Mucosa of descending colon (tissue), 3 donors: ENCODE results near the gene RFWD3. TPM values are rescaled to one million over a fixed set of nuclear protein-coding genes. Genes with fewer than 3 reads are reported as not detected.
"Not testable (repeated sequence)": the region's sequence is repeated elsewhere in the genome, so short reads cannot be mapped to it uniquely, and the experiment has no call there.

ENCODE experiments used
- ATAC-seq: fragments of 200-7000 bp; cut with Tn5 transposase; one replicate; pipeline ENCODE4 v1.9.1; 2020; ENCODE audit warnings: mild to moderate bottlenecking, moderate library complexity
- DNase-seq, 3 donors: peaks; one replicate each; pipeline ENCODE4 v3.0.0-alpha.2; 2020
- H3K36me3 ChIP-seq: fragments of 200-600 bp; one replicate; pipeline ENCODE4 v1.8.0; 2021; ENCODE audit warnings: low read depth, mild to moderate bottlenecking
- H3K4me1 ChIP-seq: fragments of 200-600 bp; one replicate; pipeline ENCODE4 v1.8.0; 2021; ENCODE audit warnings: low read depth, mild to moderate bottlenecking
- H3K4me3 ChIP-seq: fragments of 200-600 bp; one replicate; pipeline ENCODE4 v1.8.0; 2021; ENCODE audit warnings: mild to moderate bottlenecking
- H3K9me3 ChIP-seq: fragments of 200-600 bp; one replicate; pipeline ENCODE4 v1.8.0; 2021; ENCODE audit warnings: mild to moderate bottlenecking
- intact Hi-C, 2 donors: fragments of 100-400 bp; cut with DNase I in 1 of 2; cut with micrococcal nuclease in 1 of 2; formaldehyde crosslinking; loops; one replicate each; pipeline versions ENCODE4 v1.11.0 to v1.11.1; 2022; cut with DNase I, micrococcal nuclease
- total RNA-seq, 3 donors: library from RNA; stranded (reverse); fragmentation: NEBNext Ultra II Directional in 2 of 3; extraction: Animal tissue kit (Norgen Biotek cat#: 25700) in 2 of 3; gene quantifications; one replicate each; pipeline versions ENCODE4 v1.2.1 to v1.2.4, GENCODE V29; 2021 to 2023
- TF ChIP-seq, protein P1 (sequence below): fragments of 200-600 bp; IDR thresholded peaks from one replicate; pipeline ENCODE4 v1.8.0; 2022; ENCODE audit warnings: antibody characterized with exemption, mild to moderate bottlenecking
- donor health status: DM: no; HTN: no; CAD: no; lungs with moderate emphysema.
- donor health status: DM: no; HTN: no; CAD: no.
- donor health status: DM: no; HTN: yes; CAD: no.

Gene RFWD3
- total RNA-seq, 3 donors from 2014 or later: 19.0 to 27.9 (median 25.7) TPM

DNA sequence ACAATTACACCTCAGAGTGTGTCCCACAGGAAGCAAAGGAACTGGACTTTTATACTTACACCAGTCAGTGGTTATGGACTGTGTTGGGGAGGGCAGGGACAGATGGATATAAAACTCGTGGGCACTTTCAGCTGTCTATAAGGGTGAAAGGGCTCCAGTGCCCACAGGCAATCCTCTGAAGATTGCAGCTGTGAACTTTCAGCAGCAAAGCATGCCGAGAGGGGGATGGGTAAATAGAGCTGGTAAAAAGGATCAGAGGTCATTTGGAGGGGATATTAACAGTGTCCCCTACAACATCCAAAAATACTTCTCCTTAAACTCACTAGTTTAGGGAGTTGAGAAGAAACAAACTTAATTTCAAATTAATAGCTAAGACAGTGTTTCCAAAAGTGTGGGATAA, 13.3 kb upstream of the RFWD3 start:
- no peak for ATAC-seq

DNA sequence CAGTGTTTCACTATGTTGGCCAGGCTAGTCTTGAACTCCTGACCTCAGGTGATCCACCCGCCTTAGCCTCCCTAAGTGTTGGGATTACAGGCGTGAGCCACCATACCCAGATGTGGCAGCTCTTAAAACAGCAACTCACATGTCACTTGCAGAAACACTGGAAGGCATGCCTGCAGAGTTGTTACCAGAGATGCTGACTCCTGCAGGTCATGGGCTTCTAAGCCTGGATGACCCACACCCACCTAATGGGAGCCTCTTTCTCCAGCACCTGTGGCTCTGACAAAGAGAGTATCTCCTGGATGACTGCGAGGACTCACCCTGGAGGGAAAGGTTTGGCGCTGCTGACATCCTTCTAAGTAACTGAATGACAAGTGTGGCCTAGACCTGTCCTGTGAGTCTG, 11.2 kb upstream of the RFWD3 start:
- no peak overlapping the region for H3K4me3 ChIP-seq
- H3K36me3 ChIP-seq: no peaks in the 10 kb centered on the region
- DNase-seq (no peak), ATAC-seq (no peak)
- no peaks in the 10 kb centered on the region for H3K9me3 ChIP-seq
- H3K4me1 ChIP-seq: no peaks in the 10 kb centered on the region
- intact Hi-C loops: no loop called here
- TF ChIP-seq, protein P1, sequence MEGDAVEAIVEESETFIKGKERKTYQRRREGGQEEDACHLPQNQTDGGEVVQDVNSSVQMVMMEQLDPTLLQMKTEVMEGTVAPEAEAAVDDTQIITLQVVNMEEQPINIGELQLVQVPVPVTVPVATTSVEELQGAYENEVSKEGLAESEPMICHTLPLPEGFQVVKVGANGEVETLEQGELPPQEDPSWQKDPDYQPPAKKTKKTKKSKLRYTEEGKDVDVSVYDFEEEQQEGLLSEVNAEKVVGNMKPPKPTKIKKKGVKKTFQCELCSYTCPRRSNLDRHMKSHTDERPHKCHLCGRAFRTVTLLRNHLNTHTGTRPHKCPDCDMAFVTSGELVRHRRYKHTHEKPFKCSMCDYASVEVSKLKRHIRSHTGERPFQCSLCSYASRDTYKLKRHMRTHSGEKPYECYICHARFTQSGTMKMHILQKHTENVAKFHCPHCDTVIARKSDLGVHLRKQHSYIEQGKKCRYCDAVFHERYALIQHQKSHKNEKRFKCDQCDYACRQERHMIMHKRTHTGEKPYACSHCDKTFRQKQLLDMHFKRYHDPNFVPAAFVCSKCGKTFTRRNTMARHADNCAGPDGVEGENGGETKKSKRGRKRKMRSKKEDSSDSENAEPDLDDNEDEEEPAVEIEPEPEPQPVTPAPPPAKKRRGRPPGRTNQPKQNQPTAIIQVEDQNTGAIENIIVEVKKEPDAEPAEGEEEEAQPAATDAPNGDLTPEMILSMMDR: no peak

More for the DNA sequence above, 13.3 kb upstream of the RFWD3 start:
- intact Hi-C loops: no loop called here
- Histone ChIP-seq H3K36me3 (no peaks in the 10 kb centered on the region), H3K4me3 (no peak overlapping the region), H3K4me1 (no peaks in the 10 kb centered on the region), H3K9me3 (no peaks in the 10 kb centered on the region)
- TF ChIP-seq, protein P1: no peak
- no peak for DNase-seq

DNA sequence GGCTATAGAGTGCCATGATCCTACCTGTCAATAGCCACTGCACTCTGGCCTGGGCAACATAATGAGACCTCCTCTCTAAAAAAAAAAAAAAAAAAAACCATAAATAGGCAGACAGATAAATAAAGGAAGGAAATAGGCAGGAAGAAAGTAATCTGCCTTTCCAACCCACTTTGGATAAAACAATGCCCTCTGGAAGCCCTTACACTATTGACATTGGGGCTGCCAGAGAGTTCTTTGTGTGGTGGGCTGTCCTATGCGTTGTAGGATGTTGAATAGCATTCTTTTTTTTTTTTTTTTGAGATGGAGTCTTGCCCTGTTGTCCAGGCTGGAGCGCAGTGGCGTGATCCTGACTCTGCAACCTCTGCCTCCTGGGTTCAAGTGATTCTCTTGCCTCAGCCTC, 7.2 kb upstream of the RFWD3 start:
- ATAC-seq (no peak), DNase-seq (no peak)
- intact Hi-C loops: no loop called here
- TF ChIP-seq, protein P1: no peak
- H3K4me3 ChIP-seq: no peak overlapping the region
- no peaks in the 10 kb centered on the region for H3K4me1 ChIP-seq
- H3K9me3 ChIP-seq: no peaks in the 10 kb centered on the region
- H3K36me3 ChIP-seq: no peaks in the 10 kb centered on the region

DNA sequence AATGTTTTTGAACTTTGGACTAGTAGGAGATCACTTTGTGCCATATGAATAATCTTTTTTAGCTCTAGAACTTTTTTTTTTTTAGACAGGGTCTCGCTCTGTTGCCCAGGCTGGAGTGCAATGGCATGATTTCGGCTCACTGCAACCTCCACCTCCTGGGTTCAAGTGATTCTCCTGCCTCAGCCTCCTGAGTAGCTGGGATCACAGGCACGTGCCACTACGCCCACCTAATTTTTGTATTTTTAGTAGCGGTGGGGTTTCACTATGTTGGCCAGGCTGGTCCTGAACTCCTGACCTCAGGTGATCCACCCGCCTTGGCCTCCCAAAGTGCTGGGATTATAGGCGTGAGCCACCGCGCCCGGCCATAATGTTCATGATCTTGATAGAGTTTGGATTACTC, 2.2 kb upstream of the RFWD3 start:
- H3K36me3 ChIP-seq, H3K9me3 ChIP-seq, ATAC-seq, intact Hi-C loops, DNase-seq, H3K4me3 ChIP-seq: not testable (repeated sequence)
- peaks cover 14% of the 10 kb centered on the region for H3K4me1 ChIP-seq

DNA sequence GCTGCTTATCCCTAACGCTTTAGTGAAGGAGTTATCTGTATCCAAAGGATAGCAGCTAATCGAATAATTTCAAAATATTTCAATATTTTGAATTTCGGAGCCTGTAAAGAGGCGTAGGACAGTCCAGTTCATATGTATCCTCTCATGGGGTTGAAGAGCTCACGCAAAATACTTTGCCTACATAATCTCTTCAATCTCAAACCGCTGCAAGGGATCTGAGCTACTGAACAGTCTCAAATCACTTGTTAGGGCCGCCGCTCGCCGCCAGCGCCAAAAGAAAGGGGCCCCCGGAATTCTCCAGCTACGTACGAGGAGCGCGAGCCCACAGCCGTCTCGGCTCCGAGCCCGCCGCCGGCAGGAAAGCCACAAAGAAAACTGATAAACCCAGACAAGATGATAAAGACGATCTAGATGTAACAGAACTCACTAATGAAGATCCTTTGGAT, 601 bp upstream of the RFWD3 start:
- intact Hi-C loops: no loop called here
- no peak for ATAC-seq
- TF ChIP-seq, protein P1: no peak
- no peaks in the 10 kb centered on the region for H3K36me3 ChIP-seq
- peaks cover 14% of the 10 kb centered on the region for H3K4me1 ChIP-seq
- H3K9me3 ChIP-seq: no peaks in the 10 kb centered on the region
- peak overlapping the region; percentile 83 for H3K4me3 ChIP-seq
- DNase-seq: peak in 2 of 3 donors; percentile 42 to 48

DNA sequence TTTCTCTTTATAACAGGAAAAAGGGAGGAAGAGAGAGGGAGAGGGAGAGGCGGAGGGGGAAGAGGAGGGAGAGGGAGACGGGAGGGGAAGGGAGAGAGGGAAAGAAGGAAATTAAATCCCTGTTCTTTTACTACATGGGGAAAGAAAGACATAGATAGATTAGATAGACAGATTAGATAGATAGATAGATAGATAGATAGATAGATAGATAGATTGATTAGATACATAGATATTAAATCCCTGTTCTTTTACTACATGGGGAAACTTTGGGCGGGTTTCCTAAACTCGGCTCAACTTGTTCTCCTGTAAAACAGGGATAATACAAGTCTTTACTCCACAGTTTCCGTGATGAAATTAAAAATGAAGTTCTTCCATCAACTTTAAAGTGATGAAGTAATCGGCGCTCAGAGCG, 661 bp downstream of the RFWD3 start:
- peaks cover 14% of the 10 kb centered on the region for H3K4me1 ChIP-seq
- H3K9me3 ChIP-seq: no peaks in the 10 kb centered on the region
- peak overlapping the region; percentile 83 for H3K4me3 ChIP-seq
- ATAC-seq (no peak), DNase-seq (no peak)
- TF ChIP-seq, protein P1: no peak
- H3K36me3 ChIP-seq: no peaks in the 10 kb centered on the region
- intact Hi-C loops: no loop called here
